Lower leg skin (tissue), 3 donors: ENCODE measurements around the gene UBASH3B.

Experiments used
- CTCF ChIP-seq, 3 donors: fragments of 450-650 bp; IDR thresholded peaks; one replicate each; pipeline ENCODE4 v1.5.1; 2016; ENCODE audit warnings: antibody characterized with exemption in 3 of 3, mild to moderate bottlenecking in 3 of 3, moderate library complexity in 2 of 3
- POLR2A ChIP-seq, 2 donors: fragments of 450-650 bp; IDR thresholded peaks; one replicate each; pipeline ENCODE4 v1.6.1; 2016 to 2017; ENCODE audit warnings: antibody characterized with exemption in 2 of 2, mild to moderate bottlenecking in 1 of 2, moderate library complexity in 1 of 2

GRCh38 chr11:122744357-122744756 lies 88.8 kb downstream of the UBASH3B start:
- TF ChIP-seq CTCF (IDR thresholded peaks at IDR 0.05) (no peak), POLR2A (IDR thresholded peaks at IDR 0.05) (no peak)
